ENCODE results near the gene CDKN2B-AS1.

CDKN2B-AS1 gene

GRCh38 chr9:22065431-22066200 lies 71.0 kb downstream of the CDKN2B-AS1 start:
- no peak overlapping the region for H3K4me3 ChIP-seq
- no peak for DNase-seq (ENCODE audit: low spot score)
- no peak for TF ChIP-seq CTCF (IDR thresholded peaks at IDR 0.05)
- H3K27ac ChIP-seq = no peak overlapping the region

GRCh38 chr9:22067196-22067595 lies 72.6 kb downstream of the CDKN2B-AS1 start:
- TF ChIP-seq CTCF (IDR thresholded peaks at IDR 0.05) = no peak
- no peak for DNase-seq (ENCODE audit: low spot score)
- Histone ChIP-seq H3K27ac (no peak overlapping the region), H3K4me3 (no peak overlapping the region)

- H3K4me3 ChIP-seq = no peak overlapping the region
- no peak for TF ChIP-seq CTCF (IDR thresholded peaks at IDR 0.05)
- no peak for DNase-seq (ENCODE audit: low spot score)
- H3K27ac ChIP-seq = no peak overlapping the region
Measured at GRCh38 chr9:22068369-22068768, 73.8 kb downstream of the CDKN2B-AS1 start.

GRCh38 chr9:22073349-22073748 lies 78.8 kb downstream of the CDKN2B-AS1 start:
- H3K27ac ChIP-seq = no peak overlapping the region
- no peak for TF ChIP-seq CTCF (IDR thresholded peaks at IDR 0.05)
- DNase-seq (ENCODE audit: low spot score) = no peak
- no peak overlapping the region for H3K4me3 ChIP-seq

- H3K4me3 ChIP-seq = no peak overlapping the region
- no peak for DNase-seq (ENCODE audit: low spot score)
- TF ChIP-seq CTCF (IDR thresholded peaks at IDR 0.05) = no peak
- H3K27ac ChIP-seq = no peak overlapping the region
Measured at GRCh38 chr9:22078081-22078480, 83.5 kb downstream of the CDKN2B-AS1 start.

GRCh38 chr9:22079873-22080341 lies 85.3 kb downstream of the CDKN2B-AS1 start:
- Histone ChIP-seq H3K4me3 (no peak overlapping the region), H3K27ac (peak overlapping the region in 1 of 2 donors; percentile 54)
- TF ChIP-seq CTCF (IDR thresholded peaks at IDR 0.05) = no peak
- DNase-seq (ENCODE audit: low spot score) = no peak

All from coronary artery (tissue), 2 donors.